Spleen (tissue), 7 donors: ENCODE data around the gene ENDOV.

ENCODE experiments used
- POLR2AphosphoS5 ChIP-seq, 3 donors: sonication (generic); formaldehyde crosslinking; IDR thresholded peaks; one replicate each; pipeline ENCODE4 v1.5.1; 2017; ENCODE audit warnings: antibody characterized with exemption in 3 of 3
- TF ChIP-seq, protein P1 (sequence below), 11 experiments: fragments of 200-600 bp in 7 of 11; fragments of 450-650 bp in 4 of 11; sonication (generic) in 4 of 11; IDR thresholded peaks in 8 of 11; conservative IDR thresholded peaks in 3 of 11; 1 replicate in 7 of 11; 2 replicates in 4 of 11; pipeline versions ENCODE4 v1.4.0 to v1.8.0; 2016 to 2021; ENCODE audit warnings: antibody characterized with exemption in 11 of 11, inconsistent platforms in 4 of 11, mild to moderate bottlenecking in 1 of 11
- donor health status: DM: no; HTN: no; CAD: no; lungs with moderate emphysema.
- donor health status: DM: no; HTN: no; CAD: no.
- donor health status: DM: no; HTN: no; CAD: no.

DNA sequence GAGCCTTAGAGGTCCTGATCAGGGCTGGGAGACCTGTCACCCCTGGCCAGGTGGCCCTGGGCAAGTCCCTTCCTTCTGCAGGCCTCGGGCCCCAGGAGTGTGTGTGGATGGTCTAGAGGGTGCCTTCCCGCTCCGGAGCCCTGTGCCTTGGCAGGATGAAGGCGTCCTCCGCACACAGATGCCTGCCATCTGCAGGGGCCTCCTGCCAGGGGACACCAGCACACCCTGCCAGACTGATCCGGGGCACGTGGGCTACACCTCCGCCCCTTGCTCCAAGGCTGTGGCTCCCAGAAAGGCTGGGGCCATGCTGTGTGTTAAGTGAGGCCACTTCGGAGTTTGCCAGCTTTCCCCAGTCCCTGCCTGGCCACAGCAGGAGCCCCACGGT is 30.8 kb downstream of the ENDOV start:
- TF ChIP-seq, protein P1, sequence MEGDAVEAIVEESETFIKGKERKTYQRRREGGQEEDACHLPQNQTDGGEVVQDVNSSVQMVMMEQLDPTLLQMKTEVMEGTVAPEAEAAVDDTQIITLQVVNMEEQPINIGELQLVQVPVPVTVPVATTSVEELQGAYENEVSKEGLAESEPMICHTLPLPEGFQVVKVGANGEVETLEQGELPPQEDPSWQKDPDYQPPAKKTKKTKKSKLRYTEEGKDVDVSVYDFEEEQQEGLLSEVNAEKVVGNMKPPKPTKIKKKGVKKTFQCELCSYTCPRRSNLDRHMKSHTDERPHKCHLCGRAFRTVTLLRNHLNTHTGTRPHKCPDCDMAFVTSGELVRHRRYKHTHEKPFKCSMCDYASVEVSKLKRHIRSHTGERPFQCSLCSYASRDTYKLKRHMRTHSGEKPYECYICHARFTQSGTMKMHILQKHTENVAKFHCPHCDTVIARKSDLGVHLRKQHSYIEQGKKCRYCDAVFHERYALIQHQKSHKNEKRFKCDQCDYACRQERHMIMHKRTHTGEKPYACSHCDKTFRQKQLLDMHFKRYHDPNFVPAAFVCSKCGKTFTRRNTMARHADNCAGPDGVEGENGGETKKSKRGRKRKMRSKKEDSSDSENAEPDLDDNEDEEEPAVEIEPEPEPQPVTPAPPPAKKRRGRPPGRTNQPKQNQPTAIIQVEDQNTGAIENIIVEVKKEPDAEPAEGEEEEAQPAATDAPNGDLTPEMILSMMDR (IDR thresholded peaks at IDR 0.05 in 8 of 11, conservative IDR thresholded peaks at IDR 0.05 in 3 of 11) = no peak
- TF ChIP-seq POLR2AphosphoS5 (IDR thresholded peaks at IDR 0.05) = no peak
